HT1080 (cell line): ENCODE data around the gene PTPRN2. TPM values are rescaled to one million over a fixed set of nuclear protein-coding genes. Genes with fewer than 3 reads are reported as not detected.
"Not testable (repeated sequence)": the region's sequence is repeated elsewhere in the genome, so short reads cannot be mapped to it uniquely, and the experiment has no call there.

Experiments used
- DNase-seq: peaks from one replicate; pipeline ENCODE4 v3.0.0-alpha.2; 2015; ENCODE audit warnings: low read depth
- total RNA-seq: library from RNA; depleted of rRNA; stranded (reverse); fragments of >200 nt; shearing (Covaris generic); gene quantifications from 2 replicates; pipeline ENCODE4 v1.2.3, GENCODE V29; 2014

PTPRN2 gene
- total RNA-seq, 1 experiment from 2014 or later = 0.31 TPM

DNA sequence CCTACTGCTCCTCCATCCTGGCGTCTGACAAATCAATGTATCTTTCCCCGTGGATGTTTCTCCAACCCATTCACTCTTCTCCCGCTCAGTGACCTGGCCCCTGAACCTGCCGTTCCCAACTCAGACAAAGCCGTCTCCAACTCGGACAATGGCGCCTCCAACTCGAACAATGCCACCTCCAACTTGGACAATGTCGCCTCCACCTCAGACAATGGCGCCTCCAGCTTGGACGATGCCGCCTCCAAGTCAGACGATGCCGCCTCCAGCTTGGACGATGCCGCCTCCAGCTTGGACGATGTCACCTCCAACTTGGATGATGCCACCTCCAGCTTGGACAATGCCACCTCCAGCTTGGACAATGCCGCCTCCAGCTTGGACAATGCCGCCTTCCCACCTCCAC lies 642.2 kb downstream of the PTPRN2 start:
- no peak for DNase-seq

DNA sequence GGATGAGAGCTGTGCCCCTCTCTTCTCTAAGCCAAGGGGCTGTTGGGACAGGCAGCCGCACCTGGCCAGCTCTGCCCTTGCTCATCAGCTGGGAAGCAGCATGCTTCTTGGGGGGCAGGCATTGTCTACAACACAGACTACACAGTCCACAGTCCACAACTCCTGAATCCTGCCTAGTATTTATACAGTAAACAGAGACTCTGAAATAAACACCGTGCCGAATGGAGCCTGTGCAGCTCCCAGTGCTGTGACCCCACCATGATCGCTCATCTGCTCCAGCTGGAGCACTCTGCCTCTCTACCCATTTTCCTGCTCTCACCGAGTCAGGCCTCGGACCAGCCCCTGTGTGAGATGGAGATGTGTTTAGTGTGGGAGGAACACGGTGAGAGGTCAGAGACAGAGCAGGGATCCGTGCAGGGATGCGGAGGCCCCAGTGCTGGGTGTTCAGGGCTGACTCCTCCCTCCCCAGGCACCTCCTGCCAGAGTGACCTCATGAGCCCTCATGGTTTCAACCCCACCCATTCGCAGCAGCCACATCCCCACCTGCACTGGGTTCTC lies 642.8 kb downstream of the PTPRN2 start:
- no peak for DNase-seq

DNA sequence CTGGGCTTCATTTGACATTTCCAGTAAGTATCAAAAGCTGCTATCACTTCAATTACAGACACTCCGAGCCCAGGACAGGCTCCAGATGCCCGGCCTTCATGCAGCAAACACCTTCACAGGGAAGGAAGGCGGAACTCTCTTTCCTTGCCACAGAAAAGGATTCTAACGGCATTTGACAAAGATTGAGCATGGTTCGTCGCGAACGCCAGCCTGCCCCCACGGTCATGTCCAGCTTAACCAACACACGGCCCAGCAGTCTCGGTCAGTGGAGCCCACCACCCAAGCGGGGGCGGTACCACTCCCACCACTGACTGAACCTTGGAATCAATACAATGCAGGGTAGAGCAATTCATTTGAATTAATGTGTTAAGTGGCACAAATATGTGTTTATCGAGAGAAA lies 643.6 kb downstream of the PTPRN2 start:
- no peak for DNase-seq

DNA sequence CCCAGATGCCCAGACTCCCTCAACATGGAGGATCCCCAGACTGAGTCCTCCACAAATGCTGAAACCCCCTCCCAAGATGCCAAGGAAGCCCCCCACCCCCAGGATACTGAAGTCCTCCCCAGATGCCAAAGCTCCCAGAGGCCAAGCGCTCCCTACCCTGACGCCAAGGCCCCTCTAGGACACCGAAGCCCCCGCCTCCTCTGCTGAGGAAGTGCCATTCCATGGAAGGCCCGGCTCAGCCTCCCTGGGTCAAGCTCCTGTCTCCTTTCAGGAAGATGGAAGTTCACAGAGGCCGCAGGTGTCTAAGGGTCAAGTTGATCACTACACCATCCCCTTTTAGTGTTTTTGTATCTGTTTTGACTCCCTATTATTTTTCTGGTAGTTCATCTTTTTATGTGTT lies 644.1 kb downstream of the PTPRN2 start:
- DNase-seq = no peak

DNA sequence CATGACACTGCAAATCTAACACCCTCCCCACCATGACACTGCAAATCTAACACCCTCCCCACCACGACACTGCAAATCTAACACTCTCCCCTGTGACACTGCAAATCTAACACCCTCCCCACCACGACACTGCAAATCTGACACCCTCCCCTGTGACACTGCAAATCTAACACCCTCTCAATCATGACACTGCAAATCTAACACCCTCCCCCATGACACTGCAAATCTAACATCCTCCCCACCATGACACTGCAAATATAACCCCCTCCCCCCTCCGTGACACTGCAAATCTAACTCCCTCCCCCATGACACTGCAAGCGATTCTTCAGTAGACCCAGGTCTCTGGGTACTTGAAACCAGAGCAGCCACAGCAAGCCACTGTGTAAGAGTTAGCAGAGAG lies 646.4 kb downstream of the PTPRN2 start:
- DNase-seq = no peak

DNA sequence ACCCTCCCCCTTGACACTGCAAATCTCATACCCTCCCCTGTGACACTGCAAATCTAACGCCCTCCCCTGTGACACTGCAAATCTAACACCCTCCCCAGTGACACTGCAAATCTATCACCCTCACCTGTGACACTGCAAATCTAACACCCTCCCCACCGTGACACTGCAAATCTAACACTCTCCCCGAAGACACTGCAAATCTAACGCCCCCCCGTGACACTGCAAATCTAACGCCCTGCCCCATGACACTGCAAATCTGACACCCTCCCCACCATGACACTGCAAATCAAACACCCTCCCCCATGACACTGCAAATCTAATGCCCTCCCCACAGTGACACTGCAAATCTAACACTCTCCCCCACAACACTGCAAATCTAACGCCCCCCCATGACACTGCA lies 647.1 kb downstream of the PTPRN2 start:
- DNase-seq = no peak

DNA sequence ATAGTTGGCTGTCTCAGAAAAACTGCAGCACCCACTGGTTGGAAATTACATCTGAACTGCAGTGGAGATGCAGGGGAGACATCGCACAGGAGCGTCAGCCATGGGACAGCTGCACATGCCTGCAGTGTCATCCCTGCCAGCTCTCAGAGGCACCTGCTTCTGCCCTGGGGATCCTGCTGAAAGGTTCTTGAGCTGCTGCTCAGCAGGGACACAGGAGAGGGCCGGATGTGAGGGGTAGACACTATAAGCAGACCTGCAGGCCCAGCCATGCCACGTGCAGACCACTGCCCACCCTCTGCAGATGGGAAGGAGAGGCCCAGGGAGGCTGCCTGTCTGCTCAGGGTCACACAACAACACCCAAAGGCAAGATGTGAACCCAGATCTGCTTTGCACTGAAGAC lies 649.4 kb downstream of the PTPRN2 start:
- no peak for DNase-seq

DNA sequence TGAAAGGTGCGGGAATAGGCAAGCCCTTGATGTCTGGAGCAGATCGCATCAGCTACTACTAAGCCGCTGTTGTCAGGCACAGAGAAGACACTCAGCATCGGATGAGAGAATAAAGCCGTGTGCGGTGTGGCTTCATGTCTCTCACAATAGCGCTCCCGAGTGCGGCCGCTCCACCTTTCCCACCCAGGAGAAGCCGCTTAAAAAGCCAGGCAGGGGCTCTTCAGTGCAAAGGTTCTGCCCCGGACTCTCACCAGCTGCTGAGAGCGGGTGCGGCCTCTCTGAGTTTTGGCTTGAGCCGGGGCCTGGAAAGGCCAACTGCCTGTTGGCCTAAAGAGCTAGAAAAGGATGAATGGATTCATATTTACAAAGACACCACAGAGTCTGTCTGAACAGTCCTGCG lies 650.2 kb downstream of the PTPRN2 start:
- DNase-seq = no peak

DNA sequence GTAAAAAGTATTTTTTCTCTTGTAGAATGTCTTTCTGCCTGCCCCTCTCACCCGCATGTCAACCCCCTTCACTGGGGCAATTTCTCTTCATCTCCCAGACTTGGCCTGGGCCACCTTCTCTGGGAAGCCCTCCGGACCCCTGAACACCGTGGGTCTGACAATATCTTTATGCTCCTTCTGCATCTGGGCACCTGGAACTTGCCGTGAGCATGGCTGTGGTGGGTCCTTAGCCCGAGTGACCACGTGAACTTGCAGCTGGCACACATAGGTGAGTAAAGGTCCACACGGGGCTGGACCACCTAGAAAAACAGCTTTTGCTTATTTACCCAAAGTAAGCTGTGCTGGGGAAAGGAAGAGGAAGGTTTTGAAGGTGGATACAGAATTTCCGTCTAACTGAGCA lies 650.6 kb downstream of the PTPRN2 start:
- no peak for DNase-seq

DNA sequence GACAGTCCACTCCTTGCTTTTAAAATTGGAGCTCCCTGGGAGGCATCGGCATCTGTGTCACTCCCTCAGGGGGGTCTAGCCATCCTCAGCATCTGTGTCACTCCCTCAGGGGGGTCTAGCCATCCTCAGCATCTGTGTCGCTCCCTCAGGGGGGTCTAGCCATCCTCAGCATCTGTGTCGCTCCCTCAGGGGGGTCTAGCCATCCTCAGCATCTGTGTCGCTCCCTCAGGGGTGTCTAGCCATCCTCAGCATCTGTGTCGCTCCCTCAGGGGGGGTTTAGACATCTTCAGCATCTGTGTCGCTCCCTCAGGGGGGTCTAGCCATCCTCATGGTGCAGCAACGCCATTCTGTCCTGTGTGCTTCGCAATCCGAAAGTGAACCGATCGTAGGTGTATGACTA lies 651.9 kb downstream of the PTPRN2 start:
- not testable (repeated sequence) for DNase-seq

DNA sequence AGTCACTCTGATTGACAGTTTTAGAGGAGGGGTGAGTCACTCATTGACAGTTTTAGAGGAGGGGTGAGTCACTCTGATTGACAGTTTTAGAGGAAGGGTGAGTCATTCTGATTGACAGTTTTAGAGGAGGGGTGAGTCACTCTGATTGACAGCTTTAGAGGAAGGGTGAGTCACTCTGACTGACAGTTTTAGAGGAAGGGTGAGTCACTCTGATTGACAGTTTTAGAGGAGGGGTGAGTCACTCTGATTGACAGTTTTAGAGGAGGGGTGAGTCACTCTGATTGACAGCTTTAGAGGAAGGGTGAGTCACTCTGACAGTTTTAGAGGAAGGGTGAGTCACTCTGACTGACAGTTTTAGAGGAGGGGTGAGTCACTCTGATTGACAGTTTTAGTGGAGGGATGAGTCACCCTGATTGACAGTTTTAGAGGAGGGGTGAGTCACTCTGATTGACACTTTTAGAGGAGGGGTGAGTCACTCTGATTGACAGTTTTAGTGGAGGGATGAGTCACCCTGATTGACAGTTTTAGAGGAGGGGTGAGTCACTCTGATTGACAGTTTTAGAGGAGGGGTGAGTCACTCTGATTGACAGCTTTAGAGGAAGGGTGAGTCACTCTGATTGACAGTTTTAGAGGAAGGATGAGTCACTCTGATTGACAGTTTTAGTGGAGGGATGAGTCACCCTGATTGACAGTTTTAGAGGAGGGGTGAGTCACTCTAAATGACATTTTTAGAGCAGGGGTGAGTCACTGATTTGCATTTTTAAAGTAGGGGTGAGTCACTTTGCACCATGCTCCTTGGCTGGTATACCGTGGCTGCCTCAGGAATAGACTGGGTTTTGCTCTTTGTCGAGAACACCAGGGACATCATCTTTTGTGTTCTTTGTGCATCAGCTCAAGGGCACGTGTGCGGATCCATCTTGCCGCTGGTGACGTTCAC lies 654.1 kb downstream of the PTPRN2 start:
- peak; percentile 12 for DNase-seq

DNA sequence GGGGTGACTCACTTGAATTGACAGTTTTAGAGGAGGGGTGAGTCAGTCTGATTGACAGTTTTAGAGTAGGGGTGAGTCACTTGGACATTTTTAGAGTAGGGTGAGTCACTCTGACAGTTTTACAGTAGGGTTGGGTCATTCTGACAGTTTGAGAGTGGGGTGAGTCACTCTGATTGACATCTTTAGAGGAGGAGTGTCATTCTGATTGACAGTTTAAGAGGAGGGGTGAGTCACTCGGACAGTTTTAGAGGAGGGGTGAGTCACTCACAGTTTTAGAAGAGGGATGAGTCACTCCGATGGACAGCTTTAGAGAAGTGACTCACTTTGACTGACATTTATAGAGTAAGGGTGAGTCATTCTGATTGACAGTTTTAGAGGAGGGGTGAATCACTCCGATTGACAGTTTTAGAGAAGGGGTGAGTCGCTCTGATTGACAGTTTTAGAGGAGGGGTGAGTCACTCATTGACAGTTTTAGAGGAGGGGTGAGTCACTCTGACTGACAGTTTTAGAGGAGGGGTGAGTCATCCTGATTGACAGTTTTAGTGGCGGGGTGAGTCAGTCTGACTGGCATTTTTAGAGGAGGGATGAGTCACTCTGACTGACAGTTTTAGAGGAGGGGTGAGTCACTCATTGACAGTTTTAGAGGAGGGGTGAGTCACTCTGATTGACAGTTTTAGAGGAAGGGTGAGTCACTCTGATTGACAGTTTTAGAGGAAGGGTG lies 655.0 kb downstream of the PTPRN2 start:
- DNase-seq = peak; percentile 36

DNA sequence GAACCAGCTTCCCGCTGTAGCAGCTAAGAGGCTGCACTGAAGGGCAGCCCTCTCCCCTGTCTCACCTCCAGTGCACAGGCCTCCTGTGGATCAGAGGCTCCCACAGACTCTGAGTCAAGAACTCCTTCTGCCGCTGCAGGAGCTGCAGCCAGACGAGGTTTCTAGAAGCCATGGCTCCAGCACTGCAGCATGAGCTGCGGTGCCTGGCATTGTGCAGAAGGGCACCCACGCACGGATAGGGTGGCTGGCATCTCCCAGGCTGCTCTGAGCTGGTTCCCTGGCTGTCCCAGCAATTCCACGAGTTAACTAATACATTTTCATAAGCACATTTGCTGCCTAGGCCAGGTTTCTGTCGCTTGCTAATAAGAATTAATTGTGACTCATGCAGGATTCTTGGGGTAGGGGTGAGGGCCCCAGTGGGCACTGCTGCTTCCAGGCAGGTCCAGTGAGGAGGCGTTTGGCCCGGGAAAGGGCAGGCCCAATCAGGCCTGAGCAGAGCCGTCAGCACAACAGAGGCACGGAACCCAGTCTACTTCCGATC lies 656.6 kb downstream of the PTPRN2 start:
- DNase-seq = no peak

DNA sequence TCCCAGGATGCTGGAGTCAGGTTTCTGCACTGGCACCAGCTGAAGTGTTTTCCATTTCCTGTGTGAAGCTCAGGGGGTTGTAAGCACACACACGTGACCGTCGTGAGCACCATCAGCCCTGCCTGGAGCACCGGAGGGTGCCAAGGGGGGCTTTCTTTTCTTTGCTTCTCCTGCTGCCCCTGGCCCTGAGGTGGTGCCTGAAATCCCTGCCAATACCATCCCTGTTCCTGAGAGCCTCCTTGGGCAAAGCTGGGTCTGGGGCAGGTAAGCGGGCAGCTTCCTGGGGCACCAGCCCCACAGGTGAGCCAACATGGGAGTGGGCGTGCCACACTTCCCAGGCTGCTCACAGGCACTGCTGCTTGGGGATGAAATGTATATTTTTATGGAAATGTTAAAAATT lies 657.2 kb downstream of the PTPRN2 start:
- no peak for DNase-seq

DNA sequence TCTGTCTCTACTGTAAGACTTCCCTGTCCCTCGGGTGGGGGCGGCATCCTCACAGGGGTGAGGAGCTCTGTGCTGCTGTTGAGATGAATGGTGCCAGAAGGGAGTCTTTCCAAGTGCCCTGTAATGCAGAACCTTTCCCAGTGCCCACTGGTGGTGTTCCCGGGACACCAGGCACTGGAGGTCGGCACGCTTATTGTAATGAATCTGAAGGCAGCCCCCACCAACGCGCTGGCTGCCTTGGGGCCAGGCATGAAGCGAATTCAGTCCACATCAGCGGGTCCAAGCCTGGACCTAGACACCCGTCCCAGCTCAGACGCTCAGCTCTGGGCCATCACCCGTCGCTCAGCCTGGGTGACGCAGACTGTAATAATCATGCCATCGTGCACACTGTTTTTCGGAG lies 658.0 kb downstream of the PTPRN2 start:
- no peak for DNase-seq

DNA sequence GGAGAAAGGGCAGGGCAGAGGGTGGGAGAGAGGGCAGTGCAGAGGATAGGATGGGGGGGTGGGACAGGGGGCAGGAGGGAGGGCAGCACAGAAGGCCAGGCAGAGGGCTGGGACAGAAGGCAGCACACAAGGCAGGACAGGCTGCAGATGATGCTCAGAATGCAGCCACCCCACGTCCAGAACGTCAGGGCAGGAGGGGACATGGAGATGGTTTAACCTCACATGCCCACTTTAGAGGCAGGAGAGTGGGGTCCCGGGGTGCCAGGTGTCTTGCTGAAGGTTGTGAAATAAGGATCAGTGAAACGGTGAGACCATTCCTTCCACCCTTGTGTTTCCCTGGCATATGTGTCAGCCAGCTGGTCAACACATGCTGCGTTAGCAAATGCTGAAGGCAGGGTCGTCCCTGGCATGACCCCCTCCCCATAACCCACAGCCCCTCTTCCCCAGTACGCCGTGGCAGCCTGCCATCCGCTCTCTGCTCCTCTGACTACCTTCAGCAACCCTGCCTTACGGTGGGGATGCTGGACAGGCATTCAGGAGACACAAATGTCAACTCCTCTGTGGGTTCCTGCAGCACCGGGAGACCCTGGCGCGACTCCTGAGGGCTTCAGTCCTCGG lies 658.7 kb downstream of the PTPRN2 start:
- no peak for DNase-seq

DNA sequence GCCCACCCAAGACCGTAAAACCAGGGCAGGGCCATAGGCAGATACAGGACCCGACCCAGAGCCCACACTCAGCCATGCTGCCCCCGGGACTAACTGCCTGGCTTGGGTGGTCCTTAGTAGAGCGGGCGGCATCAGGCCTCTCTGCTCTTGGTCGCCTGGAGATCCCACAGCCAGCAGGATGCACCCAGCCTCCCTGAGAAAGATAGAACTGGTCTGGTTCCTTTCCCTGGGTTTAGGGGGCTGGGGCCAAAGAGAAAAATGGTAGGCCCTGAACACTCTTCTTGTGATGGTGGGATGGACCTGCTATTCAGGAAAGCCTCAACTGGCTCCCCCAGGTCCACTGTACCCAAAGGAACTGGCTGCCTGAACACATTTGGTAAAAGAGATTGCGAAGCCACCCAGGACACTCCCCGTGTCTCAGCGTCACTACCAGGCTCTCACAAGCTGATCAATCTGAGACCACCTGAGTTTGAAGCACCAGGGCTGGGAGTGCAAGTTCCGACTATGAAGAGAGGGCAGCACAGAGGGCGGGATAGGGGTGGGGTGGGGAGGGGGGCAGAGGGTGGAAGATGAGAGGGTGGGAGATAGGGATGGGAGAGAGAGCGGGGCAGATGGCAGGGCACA lies 659.3 kb downstream of the PTPRN2 start:
- no peak for DNase-seq

DNA sequence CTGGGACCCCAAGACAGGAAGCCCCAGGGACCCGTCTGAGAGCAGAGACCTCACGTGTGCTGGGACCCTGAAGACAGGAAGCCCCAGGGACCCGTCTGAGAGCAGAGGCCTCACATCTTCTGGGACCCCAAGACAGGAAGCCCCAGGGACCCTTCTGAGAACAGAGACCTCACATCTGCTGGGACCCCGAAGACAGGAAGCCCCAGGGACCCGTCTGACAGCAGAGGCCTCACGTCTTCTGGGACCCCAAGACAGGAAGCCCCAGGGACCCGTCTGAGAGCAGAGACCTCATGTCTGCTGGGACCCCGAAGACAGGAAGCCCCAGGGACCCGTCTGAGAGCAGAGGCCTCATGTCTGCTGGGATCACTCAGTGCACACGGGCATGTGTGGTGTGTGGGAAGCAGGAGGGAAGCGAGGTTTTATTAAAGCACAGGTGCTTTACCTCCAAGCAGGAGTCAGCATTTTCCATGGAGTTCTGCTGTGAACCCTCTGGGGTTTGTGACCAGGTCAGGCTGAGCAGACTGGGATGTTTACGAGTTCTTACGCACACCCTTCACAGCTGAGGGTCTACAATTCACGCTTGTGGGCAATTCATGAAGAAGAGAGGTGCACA lies 660.2 kb downstream of the PTPRN2 start:
- DNase-seq = no peak

DNA sequence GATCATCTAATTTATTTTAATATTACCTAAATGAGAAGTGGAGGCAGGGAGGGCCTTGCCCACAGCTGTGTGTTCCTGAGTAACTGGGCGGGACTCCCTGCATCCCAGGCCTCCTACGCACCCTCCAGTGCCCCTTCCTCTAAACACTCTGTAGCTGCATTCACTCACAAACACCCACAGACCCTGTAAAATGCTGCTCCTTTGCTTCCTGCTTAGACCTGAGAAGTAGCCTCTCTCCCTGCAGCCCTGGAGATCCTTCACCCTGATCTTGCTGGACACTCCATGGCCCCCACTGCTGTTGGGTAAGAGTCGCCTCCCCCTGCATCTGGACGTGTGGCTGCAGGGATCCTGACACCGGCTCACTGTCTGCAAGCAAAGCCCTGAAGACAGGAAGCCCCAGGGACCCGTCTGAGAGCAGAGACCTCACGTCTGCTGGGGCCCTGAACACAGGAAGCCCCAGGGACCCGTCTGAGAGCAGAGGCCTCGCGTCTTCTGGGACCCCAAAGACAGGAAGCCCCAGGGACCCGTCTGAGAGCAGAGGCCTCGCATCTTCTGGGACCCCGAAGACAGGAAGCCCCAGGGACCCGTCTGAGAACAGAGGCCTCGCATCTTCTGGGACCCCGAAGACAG lies 661.0 kb downstream of the PTPRN2 start:
- no peak for DNase-seq

DNA sequence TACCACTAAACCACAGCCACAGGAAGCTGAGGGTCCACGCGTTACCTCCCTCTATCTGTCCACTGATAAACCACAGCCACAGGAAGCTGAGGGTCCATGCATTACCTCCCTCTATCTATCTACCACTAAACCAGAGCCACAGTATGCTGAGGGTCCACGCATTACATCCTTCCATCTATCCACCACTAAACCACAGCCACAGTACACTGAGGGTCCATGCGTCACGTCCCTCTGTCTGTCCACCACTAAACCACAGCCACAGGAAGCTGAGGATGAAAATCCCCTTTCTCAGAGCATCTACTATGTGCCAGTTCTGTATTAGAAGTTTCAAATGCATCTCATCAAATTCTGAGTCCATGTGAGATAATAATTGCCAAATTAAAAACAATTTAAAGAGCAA lies 661.5 kb downstream of the PTPRN2 start:
- DNase-seq = no peak
